IMR-90 (cell line): ENCODE data around the gene PCCA. TPM values are rescaled to one million over a fixed set of nuclear protein-coding genes. Genes with fewer than 3 reads are reported as not detected.

ENCODE experiments used
- ATAC-seq: fragments of 200-7000 bp; cut with Tn5 transposase; 2 replicates; pipeline ENCODE4 v1.9.1; 2020; ENCODE audit warnings: low read depth, mild to moderate bottlenecking, moderate library complexity
- BruUV-seq: library from RNA; stranded (reverse); fragments of 400-500 nt; replicated peaks from 2 replicates; lab custom pipeline; 2021; lab: Mats Ljungman, UMichigan
- CTCF ChIA-PET: fragments of 300-600 bp; formaldehyde crosslinking; extraction: SDS; loops from one replicate; lab custom pipeline; 2021; ENCODE audit warnings: antibody characterized with exemption; lab: Yijun Ruan, JAX
- POLR2A ChIA-PET: fragments of 300-600 bp; sonication (Branson Sonifier 250); formaldehyde crosslinking; loops from one replicate; lab custom pipeline; 2022; ENCODE audit warnings: antibody characterized with exemption; ENCODE audit not compliant: unreplicated experiment; lab: Charles Lee
- DNase-seq: peaks from one replicate; pipeline ENCODE4 v3.0.0; 2013
- H2AFZ ChIP-seq: replicated peaks from 2 replicates; pipeline ENCODE3; 2013; ENCODE audit warnings: low read length, mild to moderate bottlenecking; ENCODE audit not compliant: poor library complexity
- H2AK5ac ChIP-seq: 2 replicates; pipeline ENCODE4 v1.6.1; 2013; ENCODE audit warnings: low read depth, low read length, inconsistent platforms
- H2AK9ac ChIP-seq: replicated peaks from 2 replicates; pipeline ENCODE3; 2013; ENCODE audit warnings: mild to moderate bottlenecking, low read depth, low read length, moderate library complexity; ENCODE audit not compliant: poor library complexity
- H2BK120ac ChIP-seq: 2 replicates; pipeline ENCODE4 v1.6.1; 2013; ENCODE audit warnings: low read depth, low read length, inconsistent platforms
- H2BK15ac ChIP-seq: 3 replicates; pipeline ENCODE4 v1.6.1; 2013; ENCODE audit warnings: low read depth, low read length, inconsistent platforms
- H2BK20ac ChIP-seq: 2 replicates; pipeline ENCODE4 v1.6.1; 2013; ENCODE audit warnings: low read depth, mild to moderate bottlenecking, inconsistent platforms, low read length, moderate library complexity
- H2BK5ac ChIP-seq: 2 replicates; pipeline ENCODE4 v1.6.1; 2013; ENCODE audit warnings: mild to moderate bottlenecking, low read depth, low read length, inconsistent platforms; ENCODE audit not compliant: poor library complexity, severe bottlenecking
- H3K14ac ChIP-seq: replicated peaks from 2 replicates; pipeline ENCODE4 v1.6.1; 2013; ENCODE audit warnings: low read depth, low read length, inconsistent platforms
- H3K18ac ChIP-seq: 2 replicates; pipeline ENCODE4 v1.6.1; 2013; ENCODE audit warnings: low read depth, low read length, control low read depth
- H3K23ac ChIP-seq: 2 replicates; pipeline ENCODE4 v1.6.1; 2013; ENCODE audit warnings: low read depth, low read length, inconsistent platforms
- H3K27ac ChIP-seq: 2 replicates; pipeline ENCODE4 v1.5.1; 2013; ENCODE audit warnings: mild to moderate bottlenecking, control low read depth, low read length; ENCODE audit not compliant: insufficient read depth
- H3K27me3 ChIP-seq: 2 replicates; pipeline ENCODE4 v1.6.1; 2013; ENCODE audit warnings: low read length; ENCODE audit not compliant: control insufficient read depth, insufficient read depth
- H3K36me3 ChIP-seq: 2 replicates; pipeline ENCODE4 v1.6.1; 2013; ENCODE audit warnings: low read length, mixed read lengths; ENCODE audit not compliant: control insufficient read depth, insufficient read depth
- H3K4ac ChIP-seq: 2 replicates; pipeline ENCODE4 v1.6.1; 2013; ENCODE audit warnings: low read depth, low read length, inconsistent platforms
- H3K4me1 ChIP-seq: 2 replicates; pipeline ENCODE4 v1.6.1; 2013; ENCODE audit warnings: low read length, mixed read lengths; ENCODE audit not compliant: control insufficient read depth, insufficient read depth
- H3K4me2 ChIP-seq: 2 replicates; pipeline ENCODE4 v1.6.1; 2013; ENCODE audit warnings: low read depth, mild to moderate bottlenecking, control low read depth, low read length, moderate library complexity
- H3K4me3 ChIP-seq: 2 replicates; pipeline ENCODE4 v1.5.1; 2013; ENCODE audit warnings: low read depth, mild to moderate bottlenecking, control low read depth, low read length, moderate library complexity; ENCODE audit not compliant: insufficient read depth
- H3K56ac ChIP-seq: 2 replicates; pipeline ENCODE4 v1.6.1; 2013; ENCODE audit warnings: low read length, inconsistent platforms; ENCODE audit not compliant: insufficient read depth; ENCODE audit errors: extremely low read depth
- H3K79me1 ChIP-seq, 2 experiments: 2 replicates each; pipeline ENCODE4 v1.6.1; 2013; ENCODE audit warnings: low read length in 2 of 2, inconsistent platforms in 1 of 2, low read depth in 1 of 2
- H3K9ac ChIP-seq: 2 replicates; pipeline ENCODE4 v1.6.1; 2013; ENCODE audit warnings: low read depth, low read length, control low read depth
- H3K9me1 ChIP-seq: 2 replicates; pipeline ENCODE4 v1.6.1; 2013; ENCODE audit warnings: low read length, inconsistent platforms; ENCODE audit not compliant: insufficient read depth
- H3K9me3 ChIP-seq: 2 replicates; pipeline ENCODE4 v1.6.1; 2013; ENCODE audit warnings: low read length; ENCODE audit not compliant: control insufficient read depth, insufficient read depth
- H4K20me1 ChIP-seq: 2 replicates; pipeline ENCODE4 v1.6.1; 2013; ENCODE audit warnings: low read length, inconsistent platforms; ENCODE audit not compliant: insufficient read depth
- H4K5ac ChIP-seq: 2 replicates; pipeline ENCODE4 v1.6.1; 2013; ENCODE audit warnings: mild to moderate bottlenecking, low read depth, low read length, control low read depth
- H4K8ac ChIP-seq, 2 experiments: 2 replicates each; pipeline ENCODE4 v1.6.1; 2013; ENCODE audit warnings: low read depth in 2 of 2, low read length in 2 of 2, control low read depth in 1 of 2, inconsistent platforms in 1 of 2
- H4K91ac ChIP-seq: 2 replicates; pipeline ENCODE4 v1.6.1; 2013; ENCODE audit warnings: low read depth, low read length, inconsistent platforms; ENCODE audit not compliant: insufficient read depth
- MXI1 ChIP-seq: IDR thresholded peaks from 2 replicates; pipeline ENCODE4 v1.6.1; 2012; ENCODE audit warnings: low read depth, mild to moderate bottlenecking, low read length, moderate library complexity, borderline replicate concordance
- RCOR1 ChIP-seq: IDR thresholded peaks from 2 replicates; pipeline ENCODE4 v1.6.1; 2012; ENCODE audit warnings: mild to moderate bottlenecking, low read length, improper control_type of control experiment; ENCODE audit not compliant: insufficient replicate concordance
- WGBS, 2 experiments: methylation state at CpG; one replicate each; pipeline versions ENCODE4 v1.1.5 to v1.1.7; 2013; ENCODE audit warnings: missing lambda C conversion rate in 2 of 2; ENCODE audit not compliant: insufficient read length in 1 of 2; ENCODE audit errors: extremely low coverage in 2 of 2; 5-methylcytosine and 5-hydroxymethylcytosine counted together
- dilution Hi-C: fragments of 300-500 bp; cut with HindIII; formaldehyde crosslinking; loops from one replicate; pipeline ENCODE4 v1.14.3; 2018; ENCODE audit warnings: low sequenced_read_pairs; ENCODE audit not compliant: unreplicated experiment
- in situ Hi-C: fragments of 300-500 bp; cut with MboI; formaldehyde crosslinking; loops from 3 replicates; pipeline ENCODE4 v1.14.3; 2019; ENCODE audit warnings: low sequenced_read_pairs, inconsistent platforms, mixed read lengths
- intact Hi-C: fragments of 100-400 bp; cut with micrococcal nuclease; formaldehyde crosslinking; loops from 2 replicates; pipeline ENCODE4 v1.10.0; 2022
- polyA plus RNA-seq, 3 experiments: library from polyadenylated mRNA; depleted of rRNA; stranded (reverse); fragments of >200 nt; gene quantifications; 2 replicates each; pipeline ENCODE4 v1.2.3, GENCODE V29; 2012; ENCODE audit warnings: low replicate concordance in 1 of 3
- total RNA-seq: library from RNA; depleted of rRNA; stranded (reverse); fragments of >200 nt; gene quantifications from 2 replicates; pipeline ENCODE4 v1.2.3, GENCODE V29; 2012

PCCA gene
- total and polyA plus RNA-seq, 2 of the 4 experiments (the other 2 are of a cell fraction) = 7.6 to 24.0 TPM

DNA sequence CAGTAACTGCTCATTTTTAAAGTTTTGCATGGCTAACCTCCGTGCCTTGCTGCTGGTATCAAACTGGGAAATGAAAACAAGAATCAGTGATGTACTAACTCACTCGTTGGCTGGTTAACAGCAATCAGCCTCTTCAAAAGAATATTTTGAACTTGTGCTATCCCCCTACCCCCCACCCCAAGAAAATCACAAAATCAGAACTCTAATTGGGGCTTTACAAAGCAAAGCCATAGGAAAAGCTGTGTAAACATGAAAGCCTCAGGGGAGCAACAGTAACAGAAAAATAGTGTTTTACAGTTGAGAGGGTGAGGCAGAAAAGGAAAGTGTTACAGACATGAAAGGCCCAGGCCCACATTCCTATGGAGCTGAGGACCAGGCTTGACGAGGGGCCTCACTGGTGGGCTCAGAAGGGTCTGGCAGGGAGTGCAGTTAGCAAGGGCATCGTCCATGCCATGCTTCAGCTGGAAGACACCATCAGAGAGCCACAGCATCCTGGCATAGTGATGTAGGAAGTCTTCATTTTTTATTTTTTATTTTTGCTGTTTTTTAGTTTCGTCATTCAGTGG lies 217.6 kb downstream of the PCCA start:
- 83% methylated on average over 1 of the region's 5 CpGs; no CpG with 5 or more reads in 1 of the 2 experiments for WGBS, 2 experiments
- TF ChIP-seq RCOR1 (no peak), MXI1 (no peak)
- intact Hi-C loops (no loop called here), dilution Hi-C loops (no loop called here), in situ Hi-C loops (no loop called here)
- Histone ChIP-seq H4K20me1 (no peaks in the 10 kb centered on the region), H3K36me3 (no peaks in the 10 kb centered on the region), H2AK5ac (no peak overlapping the region), H2AFZ (no peak overlapping the region), H2BK20ac (no peak overlapping the region), H3K56ac (no peak overlapping the region), H2AK9ac (no peak overlapping the region), H3K4ac (no peak overlapping the region), H3K4me3 (no peak overlapping the region), H3K23ac (no peak overlapping the region), H2BK5ac (no peak overlapping the region), H3K27me3 (no peaks in the 10 kb centered on the region), H4K91ac (no peak overlapping the region), H3K4me2 (no peak overlapping the region), H2BK15ac (no peak overlapping the region), H2BK120ac (no peak overlapping the region), H4K8ac (no peak overlapping the region), H4K5ac (no peak overlapping the region), H3K4me1 (no peaks in the 10 kb centered on the region), H3K27ac (no peak overlapping the region), H3K9me1 (peaks cover 2% of the 10 kb centered on the region; the same call in 1 of the 2 replicates), H3K14ac (no peak overlapping the region), H3K9me3 (no peaks in the 10 kb centered on the region), H3K18ac (no peak overlapping the region), H3K79me1 (no peaks in the 10 kb centered on the region), H3K9ac (no peak overlapping the region)
- ChIA-PET POLR2A (no interaction called here), CTCF (interaction anchor here (0.6 kb wide), 2 partner anchors 59 to 839 kb away, joined by 3 read pairs; no protein-coding TSS in a partner anchor)
- ATAC-seq = no peak
- DNase-seq = no peak
- BruUV-seq = no TSS peak
